H1 (cell line): ENCODE data around the gene LARP4.

Experiments used
- NRF1 ChIP-seq: IDR thresholded peaks from 2 replicates; pipeline ENCODE4 v1.6.1; 2011; ENCODE audit warnings: mild to moderate bottlenecking, low read depth, low read length, improper control_type of control experiment
- POLR2A ChIP-seq, 2 experiments: IDR thresholded peaks; 1 replicate in 1 of 2; 2 replicates in 1 of 2; pipeline ENCODE4 v1.6.1; 2011; ENCODE audit warnings: low read depth in 2 of 2, low read length in 2 of 2, mild to moderate bottlenecking in 2 of 2; ENCODE audit errors: control extremely low read depth in 1 of 2
- RNF2 ChIP-seq: fragments of 200-900, 300-1000 bp; sonication (generic); IDR thresholded peaks from 2 replicates; pipeline ENCODE4 v1.7.1; 2016; ENCODE audit warnings: borderline replicate concordance, low read depth, mild to moderate bottlenecking, antibody characterized with exemption, low read length; ENCODE audit not compliant: poor library complexity, severe bottlenecking; ENCODE audit errors: missing control alignments
- TBP ChIP-seq: IDR thresholded peaks from 2 replicates; pipeline ENCODE4 v1.6.1; 2011; ENCODE audit warnings: low read depth, low read length, improper control_type of control experiment
- TF ChIP-seq, protein P1 (sequence below): IDR thresholded peaks from 2 replicates; pipeline ENCODE4 v1.6.1; 2011; ENCODE audit warnings: low read length, improper control_type of control experiment
- TF ChIP-seq, protein P2 (sequence below), 3 experiments: IDR thresholded peaks; 1 replicate in 2 of 3; 2 replicates in 1 of 3; pipeline versions ENCODE4 v1.5.1 to v1.6.1; 2011; ENCODE audit warnings: low read length in 3 of 3, mild to moderate bottlenecking in 3 of 3, inconsistent platforms in 2 of 3, low read depth in 1 of 3, moderate library complexity in 1 of 3; ENCODE audit not compliant: insufficient read depth in 1 of 3; ENCODE audit errors: control extremely low read depth in 1 of 3

DNA sequence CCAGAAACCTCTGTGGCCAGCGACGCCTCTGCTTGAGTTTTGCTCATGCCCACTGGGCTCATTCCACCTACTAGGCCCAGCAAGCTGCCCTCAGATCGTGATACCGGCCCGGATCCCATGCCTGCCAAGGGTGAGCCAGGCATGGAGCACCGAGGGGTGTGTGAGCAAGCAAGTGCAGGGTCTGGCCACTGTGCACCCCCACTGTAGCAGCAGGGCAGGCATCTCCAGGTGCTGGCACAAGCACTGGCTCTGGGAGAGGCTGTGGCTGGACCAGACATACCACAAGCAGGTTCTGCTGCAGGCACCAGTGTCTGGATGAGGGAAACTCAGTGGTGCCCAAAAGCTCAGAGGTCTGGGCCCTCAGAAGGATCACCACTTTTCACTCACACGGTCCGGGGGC lies 24.9 kb upstream of the LARP4 start:
- TF ChIP-seq POLR2A (IDR thresholded peaks at IDR 0.05; ENCODE audit: control extremely low read depth in 1 of 2, low read depth in 2 of 2, low read length in 2 of 2) (no peak), TBP (no peak), NRF1 (no peak), RNF2 (no peak)
- TF ChIP-seq, protein P1, sequence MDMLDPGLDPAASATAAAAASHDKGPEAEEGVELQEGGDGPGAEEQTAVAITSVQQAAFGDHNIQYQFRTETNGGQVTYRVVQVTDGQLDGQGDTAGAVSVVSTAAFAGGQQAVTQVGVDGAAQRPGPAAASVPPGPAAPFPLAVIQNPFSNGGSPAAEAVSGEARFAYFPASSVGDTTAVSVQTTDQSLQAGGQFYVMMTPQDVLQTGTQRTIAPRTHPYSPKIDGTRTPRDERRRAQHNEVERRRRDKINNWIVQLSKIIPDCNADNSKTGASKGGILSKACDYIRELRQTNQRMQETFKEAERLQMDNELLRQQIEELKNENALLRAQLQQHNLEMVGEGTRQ: no peak
- TF ChIP-seq, protein P2, sequence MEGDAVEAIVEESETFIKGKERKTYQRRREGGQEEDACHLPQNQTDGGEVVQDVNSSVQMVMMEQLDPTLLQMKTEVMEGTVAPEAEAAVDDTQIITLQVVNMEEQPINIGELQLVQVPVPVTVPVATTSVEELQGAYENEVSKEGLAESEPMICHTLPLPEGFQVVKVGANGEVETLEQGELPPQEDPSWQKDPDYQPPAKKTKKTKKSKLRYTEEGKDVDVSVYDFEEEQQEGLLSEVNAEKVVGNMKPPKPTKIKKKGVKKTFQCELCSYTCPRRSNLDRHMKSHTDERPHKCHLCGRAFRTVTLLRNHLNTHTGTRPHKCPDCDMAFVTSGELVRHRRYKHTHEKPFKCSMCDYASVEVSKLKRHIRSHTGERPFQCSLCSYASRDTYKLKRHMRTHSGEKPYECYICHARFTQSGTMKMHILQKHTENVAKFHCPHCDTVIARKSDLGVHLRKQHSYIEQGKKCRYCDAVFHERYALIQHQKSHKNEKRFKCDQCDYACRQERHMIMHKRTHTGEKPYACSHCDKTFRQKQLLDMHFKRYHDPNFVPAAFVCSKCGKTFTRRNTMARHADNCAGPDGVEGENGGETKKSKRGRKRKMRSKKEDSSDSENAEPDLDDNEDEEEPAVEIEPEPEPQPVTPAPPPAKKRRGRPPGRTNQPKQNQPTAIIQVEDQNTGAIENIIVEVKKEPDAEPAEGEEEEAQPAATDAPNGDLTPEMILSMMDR (IDR thresholded peaks at IDR 0.05; ENCODE audit: control extremely low read depth in 1 of 3, insufficient read depth in 1 of 3, low read depth in 1 of 3, low read length in 3 of 3): no peak
